PC-3 (cell line): ENCODE data around the gene KMT2C.

Source experiments
- EZH2 ChIP-seq: fragments of 300-600 bp; sonication (generic); IDR thresholded peaks from one replicate; pipeline ENCODE4 v1.6.1; 2017; ENCODE audit warnings: antibody characterized with exemption, mild to moderate bottlenecking, low read length; ENCODE audit not compliant: unreplicated experiment
- EZH2phosphoT487 ChIP-seq: fragments of 300-600 bp; sonication (generic); IDR thresholded peaks from 2 replicates; pipeline ENCODE4 v1.6.1; 2018; ENCODE audit warnings: mild to moderate bottlenecking, antibody characterized with exemption, low read length, borderline replicate concordance
- TF ChIP-seq, protein P1 (sequence below): fragments of 300-600 bp; sonication (generic); conservative IDR thresholded peaks from 2 replicates; pipeline ENCODE4 v1.5.1; 2017; ENCODE audit warnings: antibody characterized with exemption, low read depth, mild to moderate bottlenecking, low read length

DNA sequence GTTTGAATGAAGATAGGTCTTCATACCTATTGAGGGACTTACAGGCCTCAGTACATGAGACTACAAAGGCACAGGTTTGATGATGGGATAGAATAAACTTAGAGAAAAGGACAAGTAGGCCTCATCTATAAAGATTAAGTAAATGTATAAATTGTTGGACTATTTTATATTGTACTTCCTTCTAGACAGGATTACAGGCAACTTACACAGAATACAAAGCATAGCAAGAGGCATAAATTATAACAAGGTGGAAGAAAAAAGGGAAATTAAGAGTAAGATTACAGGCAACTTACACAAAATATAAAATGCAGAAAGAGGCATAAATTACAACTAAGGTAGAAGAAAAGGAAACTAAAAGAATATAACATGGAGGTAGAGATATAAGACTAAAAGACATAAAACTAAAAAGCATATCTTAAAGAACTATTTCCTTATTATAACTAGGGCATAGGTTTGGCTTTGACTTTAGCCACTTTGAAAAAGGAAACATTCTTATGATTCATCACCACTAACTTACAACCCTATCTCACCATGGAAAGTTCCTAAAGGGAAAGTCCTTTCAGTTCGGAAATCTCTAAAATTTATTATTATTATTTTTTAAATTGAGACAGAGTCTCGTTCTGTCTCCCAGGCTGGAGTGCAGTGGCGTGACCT lies 257.3 kb downstream of the KMT2C start:
- TF ChIP-seq, protein P1, sequence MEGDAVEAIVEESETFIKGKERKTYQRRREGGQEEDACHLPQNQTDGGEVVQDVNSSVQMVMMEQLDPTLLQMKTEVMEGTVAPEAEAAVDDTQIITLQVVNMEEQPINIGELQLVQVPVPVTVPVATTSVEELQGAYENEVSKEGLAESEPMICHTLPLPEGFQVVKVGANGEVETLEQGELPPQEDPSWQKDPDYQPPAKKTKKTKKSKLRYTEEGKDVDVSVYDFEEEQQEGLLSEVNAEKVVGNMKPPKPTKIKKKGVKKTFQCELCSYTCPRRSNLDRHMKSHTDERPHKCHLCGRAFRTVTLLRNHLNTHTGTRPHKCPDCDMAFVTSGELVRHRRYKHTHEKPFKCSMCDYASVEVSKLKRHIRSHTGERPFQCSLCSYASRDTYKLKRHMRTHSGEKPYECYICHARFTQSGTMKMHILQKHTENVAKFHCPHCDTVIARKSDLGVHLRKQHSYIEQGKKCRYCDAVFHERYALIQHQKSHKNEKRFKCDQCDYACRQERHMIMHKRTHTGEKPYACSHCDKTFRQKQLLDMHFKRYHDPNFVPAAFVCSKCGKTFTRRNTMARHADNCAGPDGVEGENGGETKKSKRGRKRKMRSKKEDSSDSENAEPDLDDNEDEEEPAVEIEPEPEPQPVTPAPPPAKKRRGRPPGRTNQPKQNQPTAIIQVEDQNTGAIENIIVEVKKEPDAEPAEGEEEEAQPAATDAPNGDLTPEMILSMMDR: no peak
- TF ChIP-seq EZH2phosphoT487: no peak
- no peak for TF ChIP-seq EZH2
